SK-N-SH (cell line): Measurements from ENCODE around the gene AP3D1. TPM values are rescaled to one million over a fixed set of nuclear protein-coding genes. Genes with fewer than 3 reads are reported as not detected.

Experiments used
- CTCF ChIA-PET: fragments of 300-600, 350-600 bp; formaldehyde crosslinking; extraction: SDS; loops from one replicate; lab custom pipeline; 2021; lab: Yijun Ruan, JAX
- POLR2A ChIA-PET: fragments of 350-600 bp; sonication (Branson Sonifier 250); formaldehyde crosslinking; extraction: SDS; loops from one replicate; lab custom pipeline; 2020; ENCODE audit warnings: antibody characterized with exemption, inconsistent platforms; lab: Yijun Ruan, JAX
- DNase-seq: peaks from one replicate; pipeline ENCODE4 v3.0.0; 2012
- H2AFZ ChIP-seq: fragments of 200-600 bp; sonication (generic); 2 replicates; pipeline ENCODE4 v1.8.1; 2016; ENCODE audit warnings: antibody characterized with exemption, mild to moderate bottlenecking, low read depth
- H3F3A ChIP-seq: fragments of 200-600 bp; sonication (generic); replicated peaks from 2 replicates; pipeline ENCODE3; 2016; ENCODE audit warnings: antibody characterized with exemption, mild to moderate bottlenecking; ENCODE audit not compliant: insufficient read depth
- H3K27ac ChIP-seq, 2 experiments: fragments of 200-500 bp in 1 of 2; fragments of 200-600 bp in 1 of 2; sonication (Bioruptor generic) in 1 of 2; sonication (generic), shearing (Covaris generic) in 1 of 2; 2 replicates each; pipeline versions ENCODE4 v1.5.1 to v1.6.1; 2014 to 2016; ENCODE audit warnings: low read depth in 2 of 2, inconsistent platforms in 1 of 2, low read length in 1 of 2, mild to moderate bottlenecking in 1 of 2, mixed read lengths in 1 of 2
- H3K27me3 ChIP-seq: fragments of 200-600 bp; sonication (generic), shearing (Covaris generic); 2 replicates; pipeline ENCODE4 v1.6.1; 2016; ENCODE audit warnings: mixed run types; ENCODE audit not compliant: insufficient read depth
- H3K36me3 ChIP-seq, 2 experiments: fragments of 200-500 bp in 1 of 2; fragments of 200-600 bp in 1 of 2; sonication (Bioruptor generic) in 1 of 2; sonication (generic) in 1 of 2; replicated peaks in 1 of 2; 2 replicates each; pipeline versions ENCODE3 to v1.5.1; 2014 to 2016; ENCODE audit warnings: low read length in 1 of 2, mild to moderate bottlenecking in 1 of 2; ENCODE audit not compliant: insufficient read depth in 2 of 2, control insufficient read depth in 1 of 2
- H3K4me1 ChIP-seq, 2 experiments: fragments of 200-500 bp in 1 of 2; fragments of 200-600 bp in 1 of 2; sonication (Bioruptor generic) in 1 of 2; sonication (generic), shearing (Covaris generic) in 1 of 2; 2 replicates each; pipeline versions ENCODE4 v1.5.1 to v1.6.1; 2014 to 2016; ENCODE audit warnings: low read depth in 1 of 2, low read length in 1 of 2, mixed run types in 1 of 2; ENCODE audit not compliant: insufficient read depth in 2 of 2, control insufficient read depth in 1 of 2
- H3K4me2 ChIP-seq: fragments of 200-600 bp; sonication (generic), shearing (Covaris generic); 2 replicates; pipeline ENCODE4 v1.6.1; 2017; ENCODE audit warnings: mixed run types
- H3K4me3 ChIP-seq, 2 experiments: fragments of 200-500 bp in 1 of 2; fragments of 200-600 bp in 1 of 2; sonication (Bioruptor generic) in 1 of 2; sonication (generic), shearing (Covaris generic) in 1 of 2; 2 replicates each; pipeline versions ENCODE4 v1.5.1 to v1.8.1; 2014 to 2016; ENCODE audit warnings: low read depth in 2 of 2, inconsistent platforms in 1 of 2, low read length in 1 of 2, mild to moderate bottlenecking in 1 of 2, mixed read lengths in 1 of 2, moderate library complexity in 1 of 2
- H3K79me2 ChIP-seq: fragments of 200-600 bp; sonication (generic); 2 replicates; pipeline ENCODE4 v1.8.1; 2017; ENCODE audit warnings: mild to moderate bottlenecking; ENCODE audit not compliant: insufficient read depth
- H3K9ac ChIP-seq: fragments of 200-600 bp; sonication (generic); 2 replicates; pipeline ENCODE4 v1.6.1; 2017; ENCODE audit warnings: mixed run types
- H3K9me2 ChIP-seq: fragments of 200-600 bp; sonication (generic); 2 replicates; pipeline ENCODE4 v1.6.1; 2017; ENCODE audit warnings: mixed run types
- H3K9me3 ChIP-seq: fragments of 200-600 bp; sonication (generic); 2 replicates; pipeline ENCODE4 v1.6.1; 2017; ENCODE audit warnings: mixed run types, mild to moderate bottlenecking, moderate library complexity
- H4K20me1 ChIP-seq: fragments of 200-600 bp; sonication (generic); 2 replicates; pipeline ENCODE4 v1.6.1; 2017; ENCODE audit warnings: mild to moderate bottlenecking, mixed run types; ENCODE audit not compliant: insufficient read depth
- CTCF ChIP-seq: fragments of 200-600 bp; sonication (generic); IDR thresholded peaks from 2 replicates; pipeline ENCODE4 v1.6.1; 2017; ENCODE audit warnings: antibody characterized with exemption, mild to moderate bottlenecking, moderate library complexity
- FOSL2 ChIP-seq: IDR thresholded peaks from 2 replicates; pipeline ENCODE4 v1.4.0; 2012; ENCODE audit warnings: low read depth, mild to moderate bottlenecking, moderate library complexity, borderline replicate concordance
- FOXJ3 ChIP-seq: sonication (generic); formaldehyde crosslinking; IDR thresholded peaks from 2 replicates; pipeline ENCODE4 v1.5.1; 2020; ENCODE audit warnings: mild to moderate bottlenecking, missing genetic modification reagents
- GATA2 ChIP-seq: sonication (generic); formaldehyde crosslinking; IDR thresholded peaks from 2 replicates; pipeline ENCODE4 v1.5.0; 2020; ENCODE audit warnings: mild to moderate bottlenecking, missing genetic modification reagents
- JUND ChIP-seq: IDR thresholded peaks from 2 replicates; pipeline ENCODE4 v1.4.0; 2012
- NFIC ChIP-seq: IDR thresholded peaks from 2 replicates; pipeline ENCODE4 v1.4.0; 2012; ENCODE audit warnings: borderline replicate concordance
- NRF1 ChIP-seq: IDR thresholded peaks from 2 replicates; pipeline ENCODE4 v1.6.1; 2012; ENCODE audit warnings: low read depth, mild to moderate bottlenecking, low read length
- POLR2AphosphoS5 ChIP-seq: IDR thresholded peaks from 2 replicates; pipeline ENCODE4 v1.6.1; 2012; ENCODE audit warnings: low read depth, low read length
- SIN3A ChIP-seq: IDR thresholded peaks from 2 replicates; pipeline ENCODE4 v1.6.1; 2012; ENCODE audit warnings: low read depth, mild to moderate bottlenecking, low read length, moderate library complexity, borderline replicate concordance
- SMC3 ChIP-seq: IDR thresholded peaks from 2 replicates; pipeline ENCODE4 v1.6.1; 2012; ENCODE audit warnings: low read depth, low read length, improper control_type of control experiment
- TAF1 ChIP-seq: IDR thresholded peaks from 2 replicates; pipeline ENCODE4 v1.6.1; 2012; ENCODE audit warnings: low read depth, mild to moderate bottlenecking, low read length, moderate library complexity, borderline replicate concordance
- TEAD4 ChIP-seq: IDR thresholded peaks from 2 replicates; pipeline ENCODE4 v1.4.0; 2012; ENCODE audit warnings: mild to moderate bottlenecking, borderline replicate concordance; ENCODE audit not compliant: insufficient read depth
- WGBS: methylation state at CpG from one replicate; pipeline ENCODE4 v1.1.6; 2017; ENCODE audit warnings: low lambda C conversion rate; 5-methylcytosine and 5-hydroxymethylcytosine counted together
- polyA plus RNA-seq, 3 experiments: library from polyadenylated mRNA; depleted of rRNA; stranded (reverse); fragments of >200 nt; gene quantifications; 2 replicates each; pipeline ENCODE4 v1.2.3, GENCODE V29; 2012
- TF ChIP-seq, protein P1 (sequence below): IDR thresholded peaks from 2 replicates; pipeline ENCODE4 v1.4.0; 2012; ENCODE audit warnings: low read depth, borderline replicate concordance
- TF ChIP-seq, protein P2 (sequence below): IDR thresholded peaks from 2 replicates; pipeline ENCODE4 v1.4.0; 2012; ENCODE audit warnings: low read depth
- TF ChIP-seq, protein P3 (sequence below): fragments of 150-350 bp; IDR thresholded peaks from 2 replicates; pipeline ENCODE4 v1.6.1; 2017; ENCODE audit warnings: antibody characterized with exemption, low read length, low read depth, borderline replicate concordance
- TF ChIP-seq, protein P4 (sequence below): IDR thresholded peaks from 2 replicates; pipeline ENCODE4 v1.6.1; 2012; ENCODE audit warnings: mild to moderate bottlenecking, low read depth, low read length, moderate library complexity

The AP3D1 gene
- polyA plus RNA-seq, 1 of the 3 experiments (the other 2 are of a cell fraction), result 127 TPM

DNA sequence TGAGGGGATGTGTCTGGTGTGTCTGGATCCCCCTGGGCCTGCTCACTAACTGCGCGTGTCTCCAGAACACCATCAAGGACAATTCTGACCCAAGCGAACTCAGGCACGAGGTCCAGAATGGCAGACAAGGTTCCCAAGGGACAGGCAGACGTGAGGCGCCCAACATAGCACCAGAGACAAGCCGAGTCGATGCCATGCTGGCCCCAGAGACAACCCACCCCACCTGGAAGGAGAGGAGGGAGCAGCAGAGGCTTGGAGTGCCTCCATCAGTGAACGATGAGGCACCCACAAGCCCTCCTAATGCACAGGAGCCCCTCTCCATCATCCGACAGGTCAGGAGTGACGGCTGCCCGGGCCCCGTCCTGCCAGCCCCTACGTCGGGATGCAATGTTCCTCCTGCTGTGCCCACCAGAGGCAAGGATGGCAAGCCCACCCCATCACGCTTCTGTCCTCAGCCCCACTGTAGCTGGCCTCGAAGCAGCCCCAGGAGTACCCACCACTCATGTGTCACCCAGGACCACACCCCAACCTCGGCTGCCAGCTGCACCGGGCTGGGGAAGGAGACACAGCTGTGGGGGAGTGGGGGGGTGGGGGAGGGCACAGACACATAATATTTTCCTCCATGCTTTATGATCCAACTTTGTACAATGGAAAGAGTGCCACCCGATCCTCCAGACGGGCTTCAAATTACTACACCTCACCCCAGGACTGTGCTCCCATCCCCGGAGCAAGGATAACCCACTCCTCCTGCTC, 11.8 kb downstream of the AP3D1 start:
- WGBS, result 93% methylated on average over 14 of the region's 22 CpGs
- H2AFZ ChIP-seq, result no peak overlapping the region
- H3K4me2 ChIP-seq, result no peak overlapping the region
- H3K27ac ChIP-seq, result no peak overlapping the region
- no peaks in the 10 kb centered on the region for H3K9me2 ChIP-seq
- H3K4me3 ChIP-seq, result no peak overlapping the region
- no peaks in the 10 kb centered on the region for H3K4me1 ChIP-seq
- no peaks in the 10 kb centered on the region for H3F3A ChIP-seq
- no peak overlapping the region for H3K9ac ChIP-seq
- no peak for TF ChIP-seq NFIC
- H3K79me2 ChIP-seq, result peaks cover 96% of the 10 kb centered on the region
- POLR2A ChIA-PET, result no interaction called here
- CTCF ChIA-PET, result no interaction called here
- no peaks in the 10 kb centered on the region for H3K9me3 ChIP-seq
- no peak for DNase-seq
- peaks cover 6 to 21% of the 10 kb centered on the region in 2 experiments for H3K36me3 ChIP-seq
- H3K27me3 ChIP-seq, result no peaks in the 10 kb centered on the region
- peaks cover 88% of the 10 kb centered on the region for H4K20me1 ChIP-seq

- Histone ChIP-seq H3K4me3 (no peak overlapping the region), H3K27me3 (no peaks in the 10 kb centered on the region), H3K9me3 (no peaks in the 10 kb centered on the region), H3K4me2 (no peak overlapping the region), H3K9ac (no peak overlapping the region), H3K36me3 (peaks cover 14 to 24% of the 10 kb centered on the region in 2 experiments), H4K20me1 (peaks cover 80% of the 10 kb centered on the region), H3K4me1 (no peaks in the 10 kb centered on the region), H3K79me2 (peaks cover 96% of the 10 kb centered on the region), H3K27ac (no peak overlapping the region), H2AFZ (no peak overlapping the region), H3K9me2 (no peaks in the 10 kb centered on the region), H3F3A (no peaks in the 10 kb centered on the region)
- DNase-seq, result no peak
- ChIA-PET POLR2A (no interaction called here), CTCF (no interaction called here)
- 98% methylated on average over 11 of the region's 23 CpGs for WGBS
- TF ChIP-seq, protein P1, sequence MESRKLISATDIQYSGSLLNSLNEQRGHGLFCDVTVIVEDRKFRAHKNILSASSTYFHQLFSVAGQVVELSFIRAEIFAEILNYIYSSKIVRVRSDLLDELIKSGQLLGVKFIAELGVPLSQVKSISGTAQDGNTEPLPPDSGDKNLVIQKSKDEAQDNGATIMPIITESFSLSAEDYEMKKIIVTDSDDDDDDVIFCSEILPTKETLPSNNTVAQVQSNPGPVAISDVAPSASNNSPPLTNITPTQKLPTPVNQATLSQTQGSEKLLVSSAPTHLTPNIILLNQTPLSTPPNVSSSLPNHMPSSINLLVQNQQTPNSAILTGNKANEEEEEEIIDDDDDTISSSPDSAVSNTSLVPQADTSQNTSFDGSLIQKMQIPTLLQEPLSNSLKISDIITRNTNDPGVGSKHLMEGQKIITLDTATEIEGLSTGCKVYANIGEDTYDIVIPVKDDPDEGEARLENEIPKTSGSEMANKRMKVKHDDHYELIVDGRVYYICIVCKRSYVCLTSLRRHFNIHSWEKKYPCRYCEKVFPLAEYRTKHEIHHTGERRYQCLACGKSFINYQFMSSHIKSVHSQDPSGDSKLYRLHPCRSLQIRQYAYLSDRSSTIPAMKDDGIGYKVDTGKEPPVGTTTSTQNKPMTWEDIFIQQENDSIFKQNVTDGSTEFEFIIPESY, result no peak
- no peak for TF ChIP-seq SMC3
- no peak for TF ChIP-seq NFIC
- no peak for TF ChIP-seq SIN3A
- no peak for TF ChIP-seq TEAD4
- TF ChIP-seq GATA2 (CRISPR knock-in tag), result no peak
- no peak for TF ChIP-seq POLR2AphosphoS5
- TF ChIP-seq, protein P2, sequence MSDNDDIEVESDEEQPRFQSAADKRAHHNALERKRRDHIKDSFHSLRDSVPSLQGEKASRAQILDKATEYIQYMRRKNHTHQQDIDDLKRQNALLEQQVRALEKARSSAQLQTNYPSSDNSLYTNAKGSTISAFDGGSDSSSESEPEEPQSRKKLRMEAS, result no peak
- TF ChIP-seq, protein P3, sequence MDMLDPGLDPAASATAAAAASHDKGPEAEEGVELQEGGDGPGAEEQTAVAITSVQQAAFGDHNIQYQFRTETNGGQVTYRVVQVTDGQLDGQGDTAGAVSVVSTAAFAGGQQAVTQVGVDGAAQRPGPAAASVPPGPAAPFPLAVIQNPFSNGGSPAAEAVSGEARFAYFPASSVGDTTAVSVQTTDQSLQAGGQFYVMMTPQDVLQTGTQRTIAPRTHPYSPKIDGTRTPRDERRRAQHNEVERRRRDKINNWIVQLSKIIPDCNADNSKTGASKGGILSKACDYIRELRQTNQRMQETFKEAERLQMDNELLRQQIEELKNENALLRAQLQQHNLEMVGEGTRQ, result no peak
- TF ChIP-seq FOXJ3 (CRISPR knock-in tag), result no peak
- TF ChIP-seq CTCF, result no peak
- TF ChIP-seq, protein P4, sequence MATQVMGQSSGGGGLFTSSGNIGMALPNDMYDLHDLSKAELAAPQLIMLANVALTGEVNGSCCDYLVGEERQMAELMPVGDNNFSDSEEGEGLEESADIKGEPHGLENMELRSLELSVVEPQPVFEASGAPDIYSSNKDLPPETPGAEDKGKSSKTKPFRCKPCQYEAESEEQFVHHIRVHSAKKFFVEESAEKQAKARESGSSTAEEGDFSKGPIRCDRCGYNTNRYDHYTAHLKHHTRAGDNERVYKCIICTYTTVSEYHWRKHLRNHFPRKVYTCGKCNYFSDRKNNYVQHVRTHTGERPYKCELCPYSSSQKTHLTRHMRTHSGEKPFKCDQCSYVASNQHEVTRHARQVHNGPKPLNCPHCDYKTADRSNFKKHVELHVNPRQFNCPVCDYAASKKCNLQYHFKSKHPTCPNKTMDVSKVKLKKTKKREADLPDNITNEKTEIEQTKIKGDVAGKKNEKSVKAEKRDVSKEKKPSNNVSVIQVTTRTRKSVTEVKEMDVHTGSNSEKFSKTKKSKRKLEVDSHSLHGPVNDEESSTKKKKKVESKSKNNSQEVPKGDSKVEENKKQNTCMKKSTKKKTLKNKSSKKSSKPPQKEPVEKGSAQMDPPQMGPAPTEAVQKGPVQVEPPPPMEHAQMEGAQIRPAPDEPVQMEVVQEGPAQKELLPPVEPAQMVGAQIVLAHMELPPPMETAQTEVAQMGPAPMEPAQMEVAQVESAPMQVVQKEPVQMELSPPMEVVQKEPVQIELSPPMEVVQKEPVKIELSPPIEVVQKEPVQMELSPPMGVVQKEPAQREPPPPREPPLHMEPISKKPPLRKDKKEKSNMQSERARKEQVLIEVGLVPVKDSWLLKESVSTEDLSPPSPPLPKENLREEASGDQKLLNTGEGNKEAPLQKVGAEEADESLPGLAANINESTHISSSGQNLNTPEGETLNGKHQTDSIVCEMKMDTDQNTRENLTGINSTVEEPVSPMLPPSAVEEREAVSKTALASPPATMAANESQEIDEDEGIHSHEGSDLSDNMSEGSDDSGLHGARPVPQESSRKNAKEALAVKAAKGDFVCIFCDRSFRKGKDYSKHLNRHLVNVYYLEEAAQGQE, result no peak
- no peak for TF ChIP-seq TAF1
- TF ChIP-seq NRF1, result no peak
- no peak for TF ChIP-seq JUND
- no peak for TF ChIP-seq FOSL2
Observed at GRCh38 chr19:2138061-2138728, 13.2 kb downstream of the AP3D1 start.
